ENCODE measurements around the gene CABLES2.

CABLES2 gene

DNA sequence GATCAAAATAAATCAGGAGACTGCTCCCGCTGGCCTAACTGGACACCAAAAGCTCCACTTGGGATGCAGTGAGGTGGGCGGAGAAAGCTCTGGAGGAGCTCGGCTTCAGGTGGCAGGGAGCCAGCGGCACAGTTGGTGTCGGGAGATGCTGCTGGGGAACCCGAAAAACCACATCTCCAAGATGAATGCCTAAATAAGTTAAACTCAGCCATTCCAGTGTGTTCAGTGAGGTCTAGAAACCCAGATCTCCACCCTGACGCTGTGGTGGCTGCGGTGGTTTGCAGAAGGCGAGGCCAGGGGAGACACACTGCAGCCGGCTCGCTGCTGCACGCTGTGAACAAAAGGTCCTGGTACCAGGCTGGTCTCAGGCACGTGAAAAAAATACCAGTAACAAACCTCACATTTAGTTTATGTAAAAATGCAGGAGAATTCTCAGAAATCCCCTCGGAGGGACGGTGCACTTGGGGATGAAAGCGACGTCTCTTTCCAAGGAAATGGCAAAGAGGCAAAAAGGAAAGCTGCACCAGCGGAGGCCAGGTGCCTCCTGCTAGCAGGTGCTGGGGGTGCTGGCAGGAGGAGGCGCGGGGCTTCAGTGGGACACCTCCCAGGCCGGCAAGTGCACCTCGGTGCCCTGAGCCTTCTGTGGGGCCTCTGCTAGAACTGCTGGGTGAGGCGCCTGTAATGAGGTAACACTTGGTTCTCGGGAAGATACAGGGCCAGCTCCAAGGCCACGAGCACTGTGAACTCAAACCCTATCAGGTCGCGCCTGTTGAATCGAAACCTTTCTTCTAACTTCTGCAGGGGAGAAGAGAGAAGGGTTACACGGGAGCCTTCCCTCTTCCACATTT, 16.5 kb downstream of the CABLES2 start:
- Histone ChIP-seq H3K9me3 (ENCODE audit: low read length) (no peaks in the 10 kb centered on the region), H3K27ac (ENCODE audit: low read depth, low read length) (no peak overlapping the region), H3K4me3 (ENCODE audit: low read depth in 1 of 2, low read length in 2 of 2) (no peak overlapping the region), H3K27me3 (ENCODE audit: control insufficient read depth in 1 of 2, insufficient read depth in 2 of 2, low read length in 2 of 2) (no peaks in the 10 kb centered on the region), H3K9ac (ENCODE audit: low read length) (no peak overlapping the region), H3K4me1 (ENCODE audit: insufficient read depth, low read length) (peaks cover 14% of the 10 kb centered on the region), H3K36me3 (ENCODE audit: insufficient read depth, low read length) (peaks cover 26% of the 10 kb centered on the region)

DNA sequence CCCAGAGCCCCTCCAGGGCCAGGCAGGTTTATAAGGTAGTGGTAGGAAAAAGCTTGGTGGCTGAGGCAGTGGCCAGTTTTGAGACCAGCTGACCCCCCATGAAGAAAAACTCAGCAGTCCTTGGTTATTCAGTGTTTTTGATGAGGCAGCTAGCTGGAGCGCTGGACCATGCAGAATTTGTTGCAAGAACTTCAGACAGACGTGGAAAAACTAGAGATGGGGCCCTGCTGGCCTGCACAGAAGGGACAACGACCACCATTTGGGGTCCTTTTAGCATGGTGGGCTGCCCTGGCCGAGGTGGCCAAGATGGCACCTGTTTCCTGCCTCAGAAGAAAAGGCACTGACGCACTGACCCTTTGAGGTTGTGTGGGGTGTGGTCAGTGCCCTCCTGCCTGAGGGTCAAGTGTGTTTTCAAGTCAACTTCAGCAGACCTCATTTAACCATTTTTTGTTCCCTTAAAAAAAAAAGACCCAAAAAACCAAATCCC, 17.4 kb downstream of the CABLES2 start:
- H3K27ac ChIP-seq (ENCODE audit: low read depth, low read length), result no peak overlapping the region
- H3K36me3 ChIP-seq (ENCODE audit: insufficient read depth, low read length), result peaks cover 26% of the 10 kb centered on the region
- H3K4me1 ChIP-seq (ENCODE audit: insufficient read depth, low read length), result peaks cover 14% of the 10 kb centered on the region
- H3K9ac ChIP-seq (ENCODE audit: low read length), result no peak overlapping the region
- H3K4me3 ChIP-seq (ENCODE audit: low read depth in 1 of 2, low read length in 2 of 2), result no peak overlapping the region
- no peaks in the 10 kb centered on the region for H3K27me3 ChIP-seq (ENCODE audit: control insufficient read depth in 1 of 2, insufficient read depth in 2 of 2, low read length in 2 of 2)
- H3K9me3 ChIP-seq (ENCODE audit: low read length), result no peaks in the 10 kb centered on the region

DNA sequence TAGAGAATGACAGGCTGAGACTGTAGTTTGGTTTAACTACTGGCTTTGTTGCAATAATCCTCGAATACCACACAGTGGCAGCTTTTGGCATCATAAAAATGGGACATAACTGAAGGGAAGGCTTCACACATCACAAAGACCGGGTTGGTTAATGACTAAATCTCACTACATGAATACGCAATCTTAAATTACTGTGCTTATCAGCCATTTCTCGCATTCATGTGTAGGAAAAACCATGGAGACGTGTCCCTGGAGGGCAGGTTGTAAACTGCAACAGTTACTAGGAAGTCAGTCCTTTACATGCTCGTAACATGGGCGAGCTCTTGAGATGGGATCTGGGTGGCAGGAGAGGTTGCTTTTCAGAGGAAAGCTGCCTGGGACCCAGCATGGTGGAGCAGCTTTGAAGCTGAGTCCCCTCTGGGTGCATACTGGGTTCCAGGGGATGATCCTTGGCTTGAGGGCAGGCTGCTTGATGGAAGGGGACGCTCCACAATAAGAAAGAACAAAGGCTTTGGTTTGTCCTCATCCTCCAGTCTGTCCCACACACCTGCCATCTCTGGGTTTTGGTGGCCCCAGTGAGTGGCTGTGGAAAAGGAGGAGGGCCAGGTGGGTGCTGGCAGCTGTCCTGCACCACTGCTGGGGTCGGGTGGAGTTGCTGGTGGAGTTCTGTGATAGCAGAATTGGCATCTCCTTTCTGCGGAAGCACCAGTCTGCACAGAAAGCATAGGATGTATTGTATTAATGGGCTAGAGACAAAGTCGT, 18.1 kb downstream of the CABLES2 start:
- no peaks in the 10 kb centered on the region for H3K9me3 ChIP-seq (ENCODE audit: low read length)
- H3K36me3 ChIP-seq (ENCODE audit: insufficient read depth, low read length), result peaks cover 26% of the 10 kb centered on the region
- H3K27ac ChIP-seq (ENCODE audit: low read depth, low read length), result no peak overlapping the region
- H3K4me1 ChIP-seq (ENCODE audit: insufficient read depth, low read length), result peaks cover 14% of the 10 kb centered on the region
- H3K9ac ChIP-seq (ENCODE audit: low read length), result no peak overlapping the region
- H3K27me3 ChIP-seq (ENCODE audit: control insufficient read depth in 1 of 2, insufficient read depth in 2 of 2, low read length in 2 of 2), result no peaks in the 10 kb centered on the region
- no peak overlapping the region for H3K4me3 ChIP-seq (ENCODE audit: low read depth in 1 of 2, low read length in 2 of 2)

DNA sequence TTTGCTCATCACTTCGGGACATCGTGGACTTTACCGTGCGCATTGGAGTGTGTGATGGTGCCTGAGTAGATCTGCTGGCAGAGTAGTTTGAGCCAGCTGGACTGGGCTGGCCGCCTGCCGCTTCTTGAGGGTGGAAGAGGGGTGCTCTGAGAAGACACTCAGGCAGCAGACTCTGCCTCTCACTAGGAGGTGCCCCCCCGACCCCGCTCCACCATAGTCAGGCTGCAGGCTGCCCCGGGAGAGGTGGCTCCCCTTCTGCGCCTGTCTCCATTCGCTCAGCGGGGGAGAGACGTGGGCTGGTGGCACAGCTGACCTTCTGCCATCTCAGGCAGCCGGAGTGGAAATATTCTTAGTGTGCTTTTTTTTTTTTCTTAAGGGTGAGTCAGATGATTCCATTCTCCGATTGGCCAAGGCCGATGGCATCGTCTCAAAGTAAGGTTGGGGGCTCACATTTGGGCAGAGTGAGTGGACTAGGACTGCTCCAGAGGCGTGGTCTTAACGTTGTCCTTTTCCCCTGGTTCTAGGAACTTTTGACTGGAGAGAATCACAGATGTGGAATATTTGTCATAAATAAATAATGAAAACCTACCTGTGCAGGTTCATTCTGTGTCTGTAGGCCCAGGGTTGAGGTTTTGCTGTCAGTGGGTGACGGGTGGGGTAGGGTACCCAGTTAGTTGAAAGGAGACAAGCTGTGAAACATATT, 19.0 kb downstream of the CABLES2 start:
- Histone ChIP-seq H3K27ac (ENCODE audit: low read depth, low read length) (peak overlapping the region; percentile 91), H3K4me3 (ENCODE audit: low read depth in 1 of 2, low read length in 2 of 2) (peak overlapping the region; percentile 88 to 95), H3K36me3 (ENCODE audit: insufficient read depth, low read length) (peaks cover 21% of the 10 kb centered on the region), H3K9me3 (ENCODE audit: low read length) (no peaks in the 10 kb centered on the region), H3K4me1 (ENCODE audit: insufficient read depth, low read length) (peaks cover 14% of the 10 kb centered on the region), H3K27me3 (ENCODE audit: control insufficient read depth in 1 of 2, insufficient read depth in 2 of 2, low read length in 2 of 2) (no peaks in the 10 kb centered on the region), H3K9ac (ENCODE audit: low read length) (peak overlapping the region; percentile 89)

DNA sequence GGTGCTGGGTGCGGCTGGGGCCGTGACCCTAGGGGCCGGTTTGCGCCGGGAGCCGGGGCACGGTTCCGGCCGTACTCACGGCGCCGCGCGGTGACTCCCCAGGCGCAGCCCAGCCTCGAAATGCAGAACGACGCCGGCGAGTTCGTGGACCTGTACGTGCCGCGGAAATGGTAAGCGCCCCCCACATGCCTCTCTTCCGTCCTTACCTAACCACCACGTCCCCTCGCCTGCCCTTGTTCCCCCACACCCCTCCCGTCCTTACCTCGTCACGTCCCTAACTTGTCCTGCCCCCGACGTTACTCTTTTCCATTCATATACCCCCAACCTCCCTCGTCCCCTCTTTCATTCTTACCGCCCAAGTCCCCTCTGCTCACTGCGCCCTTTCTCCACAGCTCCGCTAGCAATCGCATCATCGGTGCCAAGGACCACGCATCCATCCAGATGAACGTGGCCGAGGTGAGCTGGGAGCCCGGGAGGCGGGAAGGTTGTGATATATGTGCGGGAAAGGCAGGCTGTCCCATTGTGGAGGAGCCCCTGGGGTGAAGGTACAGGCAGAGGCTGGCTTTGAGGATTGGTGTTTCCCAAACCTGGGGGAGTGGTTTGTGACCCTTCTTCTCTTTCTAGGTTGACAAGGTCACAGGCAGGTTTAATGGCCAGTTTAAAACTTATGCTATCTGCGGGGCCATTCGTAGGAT, 19.7 kb downstream of the CABLES2 start:
- Histone ChIP-seq H3K9me3 (ENCODE audit: low read length) (no peaks in the 10 kb centered on the region), H3K4me1 (ENCODE audit: insufficient read depth, low read length) (peaks cover 20% of the 10 kb centered on the region), H3K4me3 (ENCODE audit: low read depth in 1 of 2, low read length in 2 of 2) (peak overlapping the region; percentile 88 to 95), H3K27me3 (ENCODE audit: control insufficient read depth in 1 of 2, insufficient read depth in 2 of 2, low read length in 2 of 2) (no peaks in the 10 kb centered on the region), H3K9ac (ENCODE audit: low read length) (peak overlapping the region; percentile 89), H3K36me3 (ENCODE audit: insufficient read depth, low read length) (peaks cover 19% of the 10 kb centered on the region), H3K27ac (ENCODE audit: low read depth, low read length) (peak overlapping the region; percentile 91)

DNA sequence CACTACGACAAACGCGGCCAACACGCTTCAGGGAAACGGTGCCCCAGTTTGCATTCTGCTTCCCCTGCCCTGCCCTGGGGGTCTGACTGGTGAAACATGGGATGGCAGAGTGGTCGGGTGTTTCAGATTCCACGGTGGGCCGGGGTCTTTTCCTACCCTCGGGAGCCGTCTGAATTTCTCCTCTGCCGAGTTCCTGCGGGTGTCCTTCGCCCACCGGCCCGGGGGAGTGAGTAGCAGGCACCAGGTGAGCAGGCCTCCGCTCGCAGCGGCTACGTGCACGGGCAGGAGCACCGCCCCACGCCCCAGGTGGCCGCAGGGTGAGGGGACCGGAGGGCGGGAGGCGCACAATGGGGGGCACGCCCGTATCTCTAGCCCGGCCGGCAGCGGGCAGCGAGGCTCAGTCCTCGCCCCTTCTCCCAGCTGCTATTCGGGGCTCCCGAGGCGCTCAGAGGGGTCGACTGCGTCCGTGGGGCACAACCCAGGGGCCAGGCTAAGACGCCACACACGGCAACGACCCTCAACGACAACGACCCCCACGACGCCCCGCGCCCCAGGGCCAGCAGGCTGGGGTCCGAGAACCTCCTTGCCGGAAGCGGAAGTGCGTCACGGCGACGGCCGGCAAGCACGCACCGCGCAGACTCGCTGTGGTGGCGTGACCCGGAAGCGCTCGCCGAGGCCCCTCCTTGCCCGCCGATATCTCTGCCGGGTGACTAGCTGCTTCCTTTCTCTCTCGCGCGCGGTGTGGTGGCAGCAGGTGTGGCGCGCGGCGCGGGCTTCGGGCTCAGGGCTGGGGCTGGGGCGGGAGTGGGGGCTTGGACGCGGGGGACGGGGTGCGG, 20.5 kb downstream of the CABLES2 start, which contains the start of gene RPS21:
TSS of gene RPS21 (plus strand) at position 721 of the 836 bp plus-strand sequence. CDS start 236 bp downstream, outside the sequence.
- Histone ChIP-seq H3K4me3 (ENCODE audit: low read depth in 1 of 2, low read length in 2 of 2) (peak within 1 kb of the TSS; percentile 88 to 95), H3K9me3 (ENCODE audit: low read length) (no peaks in the 10 kb centered on the region), H3K27me3 (ENCODE audit: control insufficient read depth in 1 of 2, insufficient read depth in 2 of 2, low read length in 2 of 2) (no peaks in the 10 kb centered on the region), H3K36me3 (ENCODE audit: insufficient read depth, low read length) (peaks cover 19% of the 10 kb centered on the region), H3K27ac (ENCODE audit: low read depth, low read length) (peak within 1 kb of the TSS; percentile 91), H3K4me1 (ENCODE audit: insufficient read depth, low read length) (peaks cover 22% of the 10 kb centered on the region), H3K9ac (ENCODE audit: low read length) (peak within 1 kb of the TSS; percentile 89)

DNA sequence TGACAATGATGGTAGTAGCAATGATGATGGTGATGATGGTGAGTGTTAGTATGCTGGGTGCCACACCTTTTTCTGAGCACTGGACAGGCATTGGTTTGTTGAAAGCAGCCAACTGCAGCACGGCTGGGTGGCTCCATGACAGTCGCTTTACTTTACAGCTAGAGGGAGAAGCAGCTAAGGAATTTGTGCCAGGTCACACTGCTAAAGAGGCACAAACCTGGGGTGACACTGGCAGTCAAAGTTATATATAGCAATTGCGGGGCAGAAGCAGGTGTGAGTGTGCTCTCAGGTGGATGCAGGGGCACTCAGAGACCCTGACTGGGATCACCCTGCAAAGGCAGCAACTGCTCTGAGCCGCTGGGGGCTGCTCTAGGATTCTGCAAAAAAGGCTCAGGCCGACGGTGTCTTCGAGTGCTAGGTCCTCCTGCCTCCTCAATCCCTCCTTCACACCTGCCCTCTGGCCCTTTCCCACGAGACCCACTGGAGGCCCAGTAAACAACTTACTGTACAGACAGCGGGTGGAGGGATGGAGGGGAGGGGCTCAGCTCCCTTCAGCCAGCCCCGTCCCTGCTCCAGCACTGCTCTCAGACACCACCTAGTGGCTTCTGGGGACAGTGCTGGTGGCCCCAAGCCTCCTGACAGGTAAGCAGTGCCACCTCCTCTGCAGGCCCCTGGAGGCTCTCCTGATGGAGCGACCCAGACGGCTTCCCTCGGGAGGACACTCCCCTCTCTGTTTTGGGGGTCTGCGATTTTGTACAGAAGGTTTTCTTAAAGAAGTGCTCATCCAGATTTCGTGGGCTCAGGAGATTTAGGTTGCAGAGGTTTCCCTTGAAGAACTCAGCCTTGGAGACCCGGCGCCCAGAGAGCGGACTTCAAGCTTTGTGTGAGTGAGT, 24.5 kb downstream of the CABLES2 start:
- H3K4me3 ChIP-seq (ENCODE audit: low read depth in 1 of 2, low read length in 2 of 2), result no peak overlapping the region
- H3K36me3 ChIP-seq (ENCODE audit: insufficient read depth, low read length), result no peaks in the 10 kb centered on the region
- H3K27me3 ChIP-seq (ENCODE audit: control insufficient read depth in 1 of 2, insufficient read depth in 2 of 2, low read length in 2 of 2), result no peaks in the 10 kb centered on the region
- no peak overlapping the region for H3K27ac ChIP-seq (ENCODE audit: low read depth, low read length)
- H3K4me1 ChIP-seq (ENCODE audit: insufficient read depth, low read length), result peaks cover 29% of the 10 kb centered on the region
- no peaks in the 10 kb centered on the region for H3K9me3 ChIP-seq (ENCODE audit: low read length)
- H3K9ac ChIP-seq (ENCODE audit: low read length), result no peak overlapping the region

DNA sequence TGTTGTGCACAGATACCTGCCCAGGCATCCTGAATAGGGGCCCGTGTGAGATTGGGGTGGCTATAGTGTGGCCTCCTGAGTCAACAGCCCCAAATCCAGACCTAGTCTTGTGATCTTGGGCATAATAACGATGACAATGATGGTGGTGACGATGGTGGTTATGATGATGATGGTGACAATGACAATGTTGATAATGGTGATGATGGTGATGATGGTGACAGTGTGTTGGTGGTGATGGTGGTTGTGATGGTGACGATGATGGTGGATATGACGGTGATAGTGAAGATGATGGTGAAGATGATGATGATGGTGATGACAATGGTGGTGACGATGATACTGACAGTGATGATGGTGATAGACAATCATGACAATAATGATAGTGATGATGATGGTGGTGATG, 25.2 kb downstream of the CABLES2 start:
- no peak overlapping the region for H3K4me3 ChIP-seq (ENCODE audit: low read depth in 1 of 2, low read length in 2 of 2)
- no peaks in the 10 kb centered on the region for H3K9me3 ChIP-seq (ENCODE audit: low read length)
- H3K4me1 ChIP-seq (ENCODE audit: insufficient read depth, low read length), result peaks cover 33% of the 10 kb centered on the region
- no peaks in the 10 kb centered on the region for H3K27me3 ChIP-seq (ENCODE audit: control insufficient read depth in 1 of 2, insufficient read depth in 2 of 2, low read length in 2 of 2)
- H3K27ac ChIP-seq (ENCODE audit: low read depth, low read length), result no peak overlapping the region
- H3K36me3 ChIP-seq (ENCODE audit: insufficient read depth, low read length), result no peaks in the 10 kb centered on the region
- H3K9ac ChIP-seq (ENCODE audit: low read length), result no peak overlapping the region

DNA sequence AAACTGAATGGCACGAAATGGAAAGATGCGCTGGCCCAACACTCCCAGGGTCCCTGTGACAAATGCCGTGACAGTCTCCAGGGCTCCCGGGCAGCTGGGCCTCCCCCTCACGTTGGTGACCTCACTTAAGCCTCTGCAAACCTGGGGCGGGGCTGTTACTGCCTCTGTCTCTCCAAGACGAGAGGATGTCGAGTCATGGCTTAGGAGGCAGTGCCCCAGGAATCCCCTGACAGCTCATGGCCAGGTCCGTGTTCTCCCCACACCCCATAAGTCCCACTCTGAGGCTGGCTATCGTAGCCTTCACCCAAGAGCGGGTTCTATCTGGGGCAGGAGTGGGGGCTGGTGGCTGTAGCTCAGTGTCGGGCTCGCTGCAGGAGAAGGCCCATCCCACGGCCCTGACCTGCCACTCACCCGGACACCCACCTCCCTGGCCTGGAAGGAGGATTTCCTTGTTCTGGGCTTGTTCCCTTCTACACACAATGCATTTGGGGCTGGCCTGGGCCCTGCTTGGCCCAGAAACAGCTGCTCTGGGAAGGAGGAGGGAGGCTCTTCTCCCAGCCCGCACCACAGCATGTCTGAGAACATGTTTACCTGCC, 25.8 kb downstream of the CABLES2 start:
- Histone ChIP-seq H3K9me3 (ENCODE audit: low read length) (no peaks in the 10 kb centered on the region), H3K27ac (ENCODE audit: low read depth, low read length) (no peak overlapping the region), H3K27me3 (ENCODE audit: control insufficient read depth in 1 of 2, insufficient read depth in 2 of 2, low read length in 2 of 2) (no peaks in the 10 kb centered on the region), H3K4me3 (ENCODE audit: low read depth in 1 of 2, low read length in 2 of 2) (no peak overlapping the region), H3K4me1 (ENCODE audit: insufficient read depth, low read length) (peaks cover 38% of the 10 kb centered on the region), H3K36me3 (ENCODE audit: insufficient read depth, low read length) (no peaks in the 10 kb centered on the region), H3K9ac (ENCODE audit: low read length) (no peak overlapping the region)
